GM12891 (cell line): Measurements from ENCODE around the gene TLCD3A.
"Not testable (repeated sequence)": the region's sequence is repeated elsewhere in the genome, so short reads cannot be mapped to it uniquely, and the experiment has no call there.

Experiments used
- POLR2AphosphoS5 ChIP-seq: IDR thresholded peaks from 2 replicates; pipeline ENCODE4 v1.6.1; 2011; ENCODE audit warnings: low read depth, low read length, control low read depth
- POU2F2 ChIP-seq: IDR thresholded peaks from 2 replicates; pipeline ENCODE4 v1.6.1; 2011; ENCODE audit warnings: low read depth, mild to moderate bottlenecking, control low read depth, low read length, moderate library complexity

GRCh38 chr17:755319-755961, 23.0 kb downstream of the TLCD3A start:
- TF ChIP-seq POU2F2, POLR2AphosphoS5: not testable (repeated sequence)
